ENCODE data around the gene SLC7A7.

DNA sequence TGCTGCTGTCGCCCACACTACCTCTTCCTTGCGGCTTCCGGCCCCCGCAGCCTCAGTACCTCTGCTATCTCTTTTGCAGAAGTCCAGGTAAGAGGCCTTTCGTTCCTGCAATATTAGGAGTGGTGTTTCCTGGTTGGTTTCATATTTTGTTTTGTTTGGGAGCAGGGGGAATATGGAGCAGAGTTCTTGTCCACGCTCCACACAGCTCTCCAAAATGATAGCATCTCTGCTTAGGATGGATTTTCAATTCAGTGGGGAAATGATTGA is 48.0 kb downstream of the SLC7A7 start:
- TF ChIP-seq, protein P1, sequence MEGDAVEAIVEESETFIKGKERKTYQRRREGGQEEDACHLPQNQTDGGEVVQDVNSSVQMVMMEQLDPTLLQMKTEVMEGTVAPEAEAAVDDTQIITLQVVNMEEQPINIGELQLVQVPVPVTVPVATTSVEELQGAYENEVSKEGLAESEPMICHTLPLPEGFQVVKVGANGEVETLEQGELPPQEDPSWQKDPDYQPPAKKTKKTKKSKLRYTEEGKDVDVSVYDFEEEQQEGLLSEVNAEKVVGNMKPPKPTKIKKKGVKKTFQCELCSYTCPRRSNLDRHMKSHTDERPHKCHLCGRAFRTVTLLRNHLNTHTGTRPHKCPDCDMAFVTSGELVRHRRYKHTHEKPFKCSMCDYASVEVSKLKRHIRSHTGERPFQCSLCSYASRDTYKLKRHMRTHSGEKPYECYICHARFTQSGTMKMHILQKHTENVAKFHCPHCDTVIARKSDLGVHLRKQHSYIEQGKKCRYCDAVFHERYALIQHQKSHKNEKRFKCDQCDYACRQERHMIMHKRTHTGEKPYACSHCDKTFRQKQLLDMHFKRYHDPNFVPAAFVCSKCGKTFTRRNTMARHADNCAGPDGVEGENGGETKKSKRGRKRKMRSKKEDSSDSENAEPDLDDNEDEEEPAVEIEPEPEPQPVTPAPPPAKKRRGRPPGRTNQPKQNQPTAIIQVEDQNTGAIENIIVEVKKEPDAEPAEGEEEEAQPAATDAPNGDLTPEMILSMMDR (IDR thresholded peaks at IDR 0.05), result no peak
- TF ChIP-seq POLR2A (IDR thresholded peaks at IDR 0.05), result no peak
